AG09319 (cell line): ENCODE data around the gene GLP1R.

Source experiments
- DNase-seq: peaks from one replicate; pipeline ENCODE4 v3.0.0-alpha.2; 2010; ENCODE audit warnings: low read depth; ENCODE audit errors: extremely low read depth
- CTCF ChIP-seq: IDR thresholded peaks from 2 replicates; pipeline ENCODE4 v1.5.1; 2011; ENCODE audit warnings: low read depth, mild to moderate bottlenecking, inconsistent platforms, low read length, moderate library complexity

Gene GLP1R

GRCh38 chr6:39111280-39111679, 62.7 kb downstream of the GLP1R start:
- no peak for TF ChIP-seq CTCF
- no peak for DNase-seq

GRCh38 chr6:39113788-39114187, 65.2 kb downstream of the GLP1R start:
- TF ChIP-seq CTCF = no peak
- no peak for DNase-seq

- TF ChIP-seq CTCF = no peak
- DNase-seq = no peak
Observed at GRCh38 chr6:39114388-39114703, 65.8 kb downstream of the GLP1R start.

GRCh38 chr6:39114704-39115599, 66.4 kb downstream of the GLP1R start, which contains the start of gene SAYSD1:
SAYSD1 (minus strand) TSS chr6:39115186; CDS start chr6:39115089, 97 bp downstream.
- peak; percentile 78 for DNase-seq
- no peak; the same call in 1 of the 2 replicates for TF ChIP-seq CTCF

GRCh38 chr6:39118921-39119320, 70.3 kb downstream of the GLP1R start:
- no peak for TF ChIP-seq CTCF
- no peak for DNase-seq

GRCh38 chr6:39124114-39124513, 75.5 kb downstream of the GLP1R start:
- TF ChIP-seq CTCF = no peak
- no peak for DNase-seq

GRCh38 chr6:39128106-39128505, 79.5 kb downstream of the GLP1R start:
- no peak for TF ChIP-seq CTCF
- no peak for DNase-seq
